CD4-positive, alpha-beta T cell treated with Interleukin-4 for 1 hour (primary cell): ENCODE measurements around the gene CTH.
"Not testable (repeated sequence)": the region's sequence is repeated elsewhere in the genome, so short reads cannot be mapped to it uniquely, and the experiment has no call there.

Experiments
- DNase-seq, 2 donors: peaks; one replicate each; pipeline ENCODE4 v3.0.0-alpha.2; 2020 to 2022

Gene CTH

DNA sequence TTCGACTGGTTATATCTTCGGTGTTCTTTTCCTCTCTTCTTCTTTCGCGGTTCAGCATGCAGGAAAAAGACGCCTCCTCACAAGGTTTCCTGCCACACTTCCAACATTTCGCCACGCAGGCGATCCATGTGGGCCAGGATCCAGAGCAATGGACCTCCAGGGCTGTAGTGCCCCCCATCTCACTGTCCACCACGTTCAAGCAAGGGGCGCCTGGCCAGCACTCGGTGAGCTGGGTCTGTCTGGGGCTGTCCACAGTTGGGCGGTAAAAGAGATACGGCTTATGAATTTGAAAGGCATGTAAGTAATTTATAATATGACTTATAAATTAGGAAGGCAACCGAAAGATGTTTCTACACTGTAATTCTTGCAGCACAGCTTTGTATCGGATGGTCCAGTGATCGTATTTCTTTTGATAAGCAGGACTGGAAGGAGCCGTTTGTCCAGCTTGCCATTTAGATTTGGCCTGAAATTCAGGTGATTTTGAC lies 334 bp downstream of the CTH start:
- DNase-seq, result no peak

- DNase-seq, result no peak
These were observed 4.8 kb downstream of the CTH start for GRCh38 chr1:70415882-70416281.

GRCh38 chr1:70418973-70419734 lies 8.1 kb downstream of the CTH start:
- DNase-seq, result not testable (repeated sequence)

- DNase-seq, result no peak
These were observed 9.3 kb downstream of the CTH start for GRCh38 chr1:70420320-70420719.

- DNase-seq, result no peak
These were observed 15.4 kb downstream of the CTH start for GRCh38 chr1:70426154-70427131.

GRCh38 chr1:70427976-70428375 lies 16.9 kb downstream of the CTH start:
- no peak for DNase-seq

- DNase-seq, result no peak
These were observed 18.2 kb downstream of the CTH start for GRCh38 chr1:70429219-70429618.

- no peak for DNase-seq
These were observed 18.7 kb downstream of the CTH start for GRCh38 chr1:70429757-70430156.

GRCh38 chr1:70431317-70431716 lies 20.2 kb downstream of the CTH start:
- DNase-seq, result no peak

DNA sequence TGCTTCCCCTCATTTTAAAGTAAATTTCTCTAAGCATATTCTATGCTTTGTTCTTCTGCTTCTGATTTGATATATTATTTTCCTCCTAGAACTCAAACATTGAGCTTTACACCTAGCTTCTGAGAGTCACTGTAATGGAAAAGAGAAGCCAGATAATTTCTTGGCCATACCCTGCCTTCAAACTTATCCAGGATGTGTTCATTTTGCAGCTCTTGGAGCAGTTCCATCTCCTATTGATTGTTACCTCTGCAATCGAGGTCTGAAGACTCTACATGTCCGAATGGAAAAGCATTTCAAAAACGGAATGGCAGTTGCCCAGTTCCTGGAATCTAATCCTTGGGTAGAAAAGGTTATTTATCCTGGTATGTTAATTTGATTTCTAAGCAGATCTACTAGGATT lies 20.8 kb downstream of the CTH start:
- no peak for DNase-seq

DNA sequence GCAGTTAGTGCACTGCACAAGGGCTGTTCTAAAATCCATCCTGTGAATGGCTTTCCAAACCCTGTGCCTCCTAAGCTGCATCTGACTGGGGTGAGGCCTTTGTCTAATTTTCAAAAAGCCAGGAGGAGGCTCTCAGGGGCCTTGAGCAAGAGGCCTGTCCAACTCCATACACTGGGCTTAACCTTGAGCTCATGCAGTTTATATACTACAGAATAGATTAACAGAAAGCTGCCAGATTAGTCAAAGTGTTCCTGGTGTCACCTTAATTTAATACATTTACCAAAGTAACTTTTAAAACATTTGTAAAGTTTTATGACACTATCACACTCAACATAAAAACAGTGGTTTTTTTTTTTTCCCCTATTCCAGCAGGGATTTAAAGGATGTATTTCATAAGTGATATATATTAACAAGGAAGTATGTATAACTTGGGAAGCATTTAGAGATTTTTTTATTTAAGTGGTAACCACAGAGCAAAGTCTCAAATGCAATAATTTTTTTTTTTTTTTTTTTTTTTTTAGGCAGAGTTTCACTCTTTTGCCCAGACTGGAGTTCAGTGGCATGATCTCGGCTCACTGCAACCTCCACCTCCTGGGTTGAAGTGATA lies 23.3 kb downstream of the CTH start:
- DNase-seq, result no peak

DNA sequence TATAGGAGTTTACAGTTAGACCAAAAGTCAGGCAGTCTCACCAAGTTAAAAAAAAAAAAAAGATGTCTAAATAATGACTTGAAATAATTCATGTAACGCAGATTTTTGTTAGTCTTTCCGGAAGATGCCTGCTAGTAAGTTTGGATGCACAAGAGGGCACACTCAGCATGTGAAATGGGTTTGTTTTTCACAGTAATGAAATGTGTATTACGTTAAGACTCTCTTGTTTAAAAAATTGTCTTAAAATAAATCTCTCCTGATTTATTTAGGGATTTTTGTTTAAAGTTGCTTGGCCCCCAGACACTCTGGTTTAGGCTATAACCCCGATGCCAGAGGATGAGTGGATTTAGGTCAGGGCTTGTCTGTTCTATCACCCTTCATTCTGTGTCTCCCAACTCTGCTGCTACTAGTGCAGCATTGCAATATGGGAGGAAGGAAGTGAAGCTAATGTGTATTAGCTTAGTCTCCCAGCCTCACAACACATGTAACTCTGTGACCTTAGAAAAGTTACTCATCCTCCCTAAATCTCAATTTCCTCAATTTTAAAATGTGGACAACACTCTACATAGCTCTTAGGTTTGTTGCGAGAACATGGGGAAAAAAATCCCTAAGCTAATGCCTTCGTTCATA lies 25.7 kb downstream of the CTH start:
- no peak for DNase-seq

DNA sequence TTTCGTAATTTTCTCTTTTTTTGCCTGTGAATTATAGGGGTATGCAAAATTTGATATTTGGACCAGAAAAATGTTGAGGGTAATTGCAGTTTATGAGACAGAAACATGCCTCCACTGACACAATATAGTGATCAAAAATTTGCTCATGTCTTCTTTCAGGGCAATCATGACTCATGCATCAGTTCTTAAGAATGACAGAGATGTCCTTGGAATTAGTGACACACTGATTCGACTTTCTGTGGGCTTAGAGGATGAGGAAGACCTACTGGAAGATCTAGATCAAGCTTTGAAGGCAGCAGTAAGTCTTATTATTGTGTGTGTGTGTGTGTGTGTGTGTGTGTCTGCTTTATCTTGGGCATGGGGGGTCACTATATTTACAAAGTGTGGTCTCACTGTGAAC lies 27.5 kb downstream of the CTH start:
- DNase-seq, result no peak

DNA sequence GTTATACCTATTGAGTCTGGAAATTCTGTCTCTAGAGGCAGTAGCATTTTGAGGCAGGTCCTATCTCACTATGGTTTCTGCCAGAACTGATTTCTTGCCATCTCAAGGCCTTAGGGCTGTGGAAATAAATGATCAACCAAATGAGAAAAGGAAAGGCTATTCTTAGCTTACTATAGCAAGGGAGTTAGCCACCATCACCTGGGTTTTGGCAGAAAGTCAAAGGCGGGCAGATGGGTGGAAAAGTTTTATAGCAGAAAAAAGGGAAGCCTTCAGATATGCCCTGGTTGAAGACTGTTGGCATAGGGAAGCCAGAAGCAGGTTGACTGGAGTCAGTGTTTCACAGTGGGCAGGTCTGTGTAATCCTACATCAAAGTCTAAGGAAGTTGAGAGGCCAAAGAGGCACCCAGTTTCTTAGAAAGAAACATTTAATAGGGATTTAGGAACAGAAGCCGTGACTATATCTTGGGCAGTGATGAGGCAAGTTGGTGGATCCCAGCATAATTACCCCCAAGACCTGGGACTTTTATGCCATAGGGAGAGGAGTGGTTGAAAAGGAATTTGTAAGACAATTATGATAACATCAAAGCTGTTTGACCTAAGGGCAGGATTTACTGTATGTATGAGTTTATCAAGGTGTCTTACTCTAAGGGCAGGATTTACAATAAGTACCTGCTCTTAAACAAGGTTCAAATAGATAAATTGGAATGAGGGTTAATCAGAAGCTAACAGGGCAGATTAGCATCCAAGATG lies 29.7 kb downstream of the CTH start:
- no peak for DNase-seq

DNA sequence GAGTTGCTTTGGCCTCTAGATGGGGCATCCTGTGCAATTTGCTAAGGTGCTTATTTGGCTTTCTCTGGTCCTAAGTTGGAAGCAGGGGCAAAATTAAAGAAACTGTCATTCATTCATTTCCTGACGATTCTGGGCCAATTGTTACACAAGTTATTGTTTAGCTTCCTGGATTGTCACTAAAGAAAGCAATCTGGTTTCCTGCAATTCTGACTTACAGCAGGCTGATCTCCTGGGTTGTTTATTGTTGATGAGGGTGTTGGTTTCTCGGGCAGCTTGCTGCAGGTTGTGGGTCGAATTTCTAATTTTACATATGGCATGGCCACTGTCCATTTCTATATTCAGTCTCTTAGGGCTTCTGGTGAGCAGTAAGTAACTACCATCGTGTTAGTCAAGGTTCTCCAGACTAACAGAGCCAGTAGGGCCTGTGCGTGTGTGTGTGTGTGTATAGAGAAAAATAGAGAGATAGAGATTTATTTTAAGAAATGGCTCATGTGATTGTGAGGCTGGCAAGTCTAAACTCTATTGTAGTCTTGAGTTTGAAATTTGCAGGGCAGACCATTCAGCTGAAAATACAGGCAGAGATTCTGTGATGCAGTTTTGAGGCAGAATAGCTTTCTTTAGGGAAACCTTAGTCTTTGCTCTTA lies 30.4 kb downstream of the CTH start:
- no peak for DNase-seq

GRCh38 chr1:70442490-70442889 lies 31.4 kb downstream of the CTH start:
- DNase-seq, result no peak

GRCh38 chr1:70443739-70444138 lies 32.7 kb downstream of the CTH start:
- DNase-seq, result no peak

DNA sequence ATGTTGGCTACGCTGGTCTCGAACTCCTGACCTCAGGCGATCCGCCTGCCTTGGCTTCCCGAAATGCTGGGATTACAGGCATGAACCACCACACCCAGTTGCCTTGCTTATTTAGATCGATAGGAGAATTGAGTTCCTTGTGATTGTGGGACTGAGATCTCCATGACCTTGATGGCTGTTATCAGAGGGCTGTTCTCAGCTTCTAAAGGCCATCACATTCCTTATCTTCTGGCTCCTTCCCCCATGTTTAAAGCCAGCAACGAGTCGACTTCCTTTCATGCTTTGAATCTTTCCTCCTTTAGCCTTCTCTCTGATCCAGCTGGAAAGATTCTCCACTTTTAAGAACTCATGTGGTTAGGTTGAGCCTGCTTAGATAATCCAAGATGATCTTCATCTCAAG lies 38.0 kb downstream of the CTH start:
- DNase-seq, result no peak

DNA sequence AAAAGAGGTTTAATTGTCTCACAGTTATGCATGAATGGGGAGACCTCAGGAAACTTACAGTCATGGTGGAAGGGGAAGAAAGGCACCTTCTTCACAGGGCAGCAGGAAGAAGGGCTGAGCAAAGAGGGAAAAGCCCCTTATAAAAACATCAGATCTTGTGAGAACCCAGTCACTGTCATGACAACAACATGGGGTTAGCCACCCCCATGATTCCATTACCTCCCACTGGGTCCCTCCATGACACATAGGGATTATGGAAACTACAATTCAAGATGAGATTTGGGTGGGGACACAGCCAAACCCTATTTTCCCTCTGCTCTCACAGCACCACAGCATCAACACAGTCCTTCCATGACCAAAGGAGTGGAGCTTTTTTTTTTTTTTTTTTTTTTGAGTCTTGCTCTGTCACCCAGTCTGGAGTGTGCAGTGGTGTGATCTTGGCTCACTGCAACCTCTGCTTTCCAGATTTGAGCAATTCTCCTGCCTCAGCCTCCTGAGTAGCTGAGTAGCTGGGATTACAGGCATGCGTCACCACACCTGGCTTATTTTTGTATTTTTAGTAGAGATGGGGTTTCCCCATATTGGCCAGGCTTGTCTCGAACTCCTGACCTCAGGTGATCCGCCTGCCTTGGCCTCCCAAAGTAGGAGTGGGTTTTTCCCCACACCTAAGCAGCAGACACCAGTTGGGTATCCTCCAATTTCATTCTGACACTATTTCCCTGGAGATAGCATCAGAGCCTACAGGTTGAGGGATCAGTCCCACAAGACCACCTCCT lies 41.3 kb downstream of the CTH start:
- DNase-seq, result not testable (repeated sequence)

DNA sequence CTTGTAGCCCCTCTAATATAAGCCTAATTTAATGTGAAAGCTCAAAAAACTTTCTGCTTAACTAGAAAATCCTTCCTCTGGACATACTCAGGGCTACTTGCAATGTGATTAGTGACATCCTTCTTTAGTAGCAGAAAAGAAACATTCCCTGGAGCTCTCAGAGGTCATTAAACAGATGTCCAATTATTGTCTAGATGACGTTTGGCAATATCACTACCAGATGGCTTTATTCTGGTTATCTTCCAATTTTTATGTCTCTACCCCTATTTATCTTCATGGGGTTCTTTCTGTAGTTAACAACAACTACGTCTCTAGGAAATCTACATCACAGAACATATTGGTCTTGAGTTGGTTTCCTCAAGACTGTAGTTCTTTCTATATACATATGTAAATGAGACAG lies 44.2 kb downstream of the CTH start:
- DNase-seq, result no peak

GRCh38 chr1:70458131-70458530 lies 47.1 kb downstream of the CTH start:
- DNase-seq, result no peak
